PC-3 (cell line): Measurements from ENCODE around the gene NCOA7.

Experiments used
- EZH2 ChIP-seq: fragments of 300-600 bp; sonication (generic); IDR thresholded peaks from one replicate; pipeline ENCODE4 v1.6.1; 2017; ENCODE audit warnings: antibody characterized with exemption, mild to moderate bottlenecking, low read length; ENCODE audit not compliant: unreplicated experiment
- EZH2phosphoT487 ChIP-seq: fragments of 300-600 bp; sonication (generic); IDR thresholded peaks from 2 replicates; pipeline ENCODE4 v1.6.1; 2018; ENCODE audit warnings: mild to moderate bottlenecking, antibody characterized with exemption, low read length, borderline replicate concordance
- TF ChIP-seq, protein P1 (sequence below): fragments of 300-600 bp; sonication (generic); conservative IDR thresholded peaks from 2 replicates; pipeline ENCODE4 v1.5.1; 2017; ENCODE audit warnings: antibody characterized with exemption, low read depth, mild to moderate bottlenecking, low read length

DNA sequence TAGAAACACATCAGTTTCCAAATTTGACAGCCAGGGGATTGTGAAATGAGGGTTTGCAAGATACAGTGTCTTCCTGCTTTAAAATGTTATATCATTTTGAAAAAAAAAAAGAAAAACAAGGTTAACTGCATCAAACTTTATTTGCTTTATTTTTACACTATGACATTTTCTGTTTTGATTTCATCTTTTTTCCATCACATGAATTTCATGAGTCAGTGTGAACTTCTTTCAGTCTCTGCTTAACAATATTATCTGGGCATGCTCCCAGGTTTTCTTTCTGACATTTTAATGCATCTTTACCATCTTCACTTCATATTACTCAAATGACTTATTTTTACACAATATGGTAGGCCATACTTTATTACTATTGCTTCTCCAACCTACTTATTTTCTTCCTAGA, 1.9 kb downstream of the NCOA7 start:
- TF ChIP-seq, protein P1, sequence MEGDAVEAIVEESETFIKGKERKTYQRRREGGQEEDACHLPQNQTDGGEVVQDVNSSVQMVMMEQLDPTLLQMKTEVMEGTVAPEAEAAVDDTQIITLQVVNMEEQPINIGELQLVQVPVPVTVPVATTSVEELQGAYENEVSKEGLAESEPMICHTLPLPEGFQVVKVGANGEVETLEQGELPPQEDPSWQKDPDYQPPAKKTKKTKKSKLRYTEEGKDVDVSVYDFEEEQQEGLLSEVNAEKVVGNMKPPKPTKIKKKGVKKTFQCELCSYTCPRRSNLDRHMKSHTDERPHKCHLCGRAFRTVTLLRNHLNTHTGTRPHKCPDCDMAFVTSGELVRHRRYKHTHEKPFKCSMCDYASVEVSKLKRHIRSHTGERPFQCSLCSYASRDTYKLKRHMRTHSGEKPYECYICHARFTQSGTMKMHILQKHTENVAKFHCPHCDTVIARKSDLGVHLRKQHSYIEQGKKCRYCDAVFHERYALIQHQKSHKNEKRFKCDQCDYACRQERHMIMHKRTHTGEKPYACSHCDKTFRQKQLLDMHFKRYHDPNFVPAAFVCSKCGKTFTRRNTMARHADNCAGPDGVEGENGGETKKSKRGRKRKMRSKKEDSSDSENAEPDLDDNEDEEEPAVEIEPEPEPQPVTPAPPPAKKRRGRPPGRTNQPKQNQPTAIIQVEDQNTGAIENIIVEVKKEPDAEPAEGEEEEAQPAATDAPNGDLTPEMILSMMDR = no peak
- TF ChIP-seq EZH2 (no peak), EZH2phosphoT487 (no peak)
